HepG2 (cell line): ENCODE measurements around the gene PRMT5. TPM values are rescaled to one million over a fixed set of nuclear protein-coding genes. Genes with fewer than 3 reads are reported as not detected.

ENCODE experiments used
- ADNP ChIP-seq: sonication (generic); formaldehyde crosslinking; IDR thresholded peaks from 2 replicates; pipeline ENCODE4 v1.4.0; 2020; ENCODE audit warnings: missing genetic modification reagents
- AKAP8 ChIP-seq: sonication (generic); formaldehyde crosslinking; IDR thresholded peaks from 2 replicates; pipeline ENCODE4 v1.5.1; 2020; ENCODE audit warnings: mild to moderate bottlenecking, missing genetic modification reagents
- ARNT2 ChIP-seq: sonication (generic); formaldehyde crosslinking; IDR thresholded peaks from 2 replicates; pipeline ENCODE4 v1.8.0; 2022; ENCODE audit warnings: mild to moderate bottlenecking, low read depth, missing genetic modification reagents, moderate library complexity
- GATAD1 ChIP-seq: IDR thresholded peaks from 2 replicates; pipeline ENCODE4 v1.6.1; 2016; ENCODE audit warnings: missing genetic modification reagents, missing compliant biosample characterization
- MIER3 ChIP-seq: IDR thresholded peaks from 2 replicates; pipeline ENCODE4 v1.6.1; 2016; ENCODE audit warnings: missing compliant biosample characterization, borderline replicate concordance
- MTA1 ChIP-seq: sonication (generic); formaldehyde crosslinking; IDR thresholded peaks from 2 replicates; pipeline ENCODE4 v1.4.0; 2020; ENCODE audit warnings: missing genetic modification reagents, mild to moderate bottlenecking, borderline replicate concordance
- RXRB ChIP-seq: IDR thresholded peaks from 2 replicates; pipeline ENCODE4 v1.6.1; 2016; ENCODE audit warnings: borderline replicate concordance, missing genetic modification reagents, missing compliant biosample characterization
- SP2 ChIP-seq: sonication (generic); formaldehyde crosslinking; IDR thresholded peaks from 2 replicates; pipeline ENCODE4 v1.5.1; 2020; ENCODE audit warnings: mild to moderate bottlenecking, missing genetic modification reagents
- SP5 ChIP-seq: IDR thresholded peaks from 2 replicates; pipeline ENCODE4 v1.6.1; 2016; ENCODE audit warnings: low read depth, borderline replicate concordance
- XBP1 ChIP-seq: sonication (generic); formaldehyde crosslinking; IDR thresholded peaks from 2 replicates; pipeline ENCODE4 v1.5.0; 2020; ENCODE audit warnings: missing genetic modification reagents
- ZNF138 ChIP-seq: sonication (generic); formaldehyde crosslinking; IDR thresholded peaks from 2 replicates; pipeline ENCODE4 v1.5.0; 2020; ENCODE audit warnings: mild to moderate bottlenecking, low read depth, missing genetic modification reagents
- ZNF737 ChIP-seq: sonication (generic); formaldehyde crosslinking; IDR thresholded peaks from 2 replicates; pipeline ENCODE4 v1.5.0; 2020; ENCODE audit warnings: missing genetic modification reagents, mild to moderate bottlenecking, borderline replicate concordance
- ZNF777 ChIP-seq: sonication (generic); formaldehyde crosslinking; IDR thresholded peaks from 2 replicates; pipeline ENCODE4 v1.4.0; 2020; ENCODE audit warnings: missing genetic modification reagents
- ZSCAN9 ChIP-seq: IDR thresholded peaks from 2 replicates; pipeline ENCODE4 v1.6.1; 2016; ENCODE audit warnings: borderline replicate concordance
- polyA plus RNA-seq, 8 experiments: library from polyadenylated mRNA; depleted of rRNA in 3 of 8; stranded (reverse) in 7 of 8; unstranded in 1 of 8; fragments of >200 nt; fragmentation: Illumina TruSeq in 4 of 8; extraction: Trizol in 4 of 8; gene quantifications; 2 replicates each; pipeline versions ENCODE4 v1.2.1 to v1.2.3, GENCODE V29; 2011 to 2016; ENCODE audit warnings: low read depth in 4 of 8, missing spikeins in 1 of 8, mixed read lengths in 1 of 8; ENCODE audit not compliant: insufficient read depth in 1 of 8
- total RNA-seq, 5 experiments: library from RNA; depleted of rRNA; stranded (reverse); fragments of >200 nt; fragmentation: Illumina TruSeq; extraction: Trizol; gene quantifications; 2 replicates each; pipeline ENCODE4 v1.2.3, GENCODE V29; 2016; ENCODE audit warnings: low read depth in 1 of 5
- TF ChIP-seq, protein P1 (sequence below): IDR thresholded peaks from 2 replicates; pipeline ENCODE4 v1.6.1; 2016
- TF ChIP-seq, protein P2 (sequence below): sonication (generic); formaldehyde crosslinking; IDR thresholded peaks from 2 replicates; pipeline ENCODE4 v1.4.0; 2020; ENCODE audit warnings: missing genetic modification reagents, borderline replicate concordance
- TF ChIP-seq, protein P3 (sequence below): sonication (generic); formaldehyde crosslinking; IDR thresholded peaks from 2 replicates; pipeline ENCODE4 v1.4.0; 2020; ENCODE audit warnings: low read depth, missing genetic modification reagents
- TF ChIP-seq, protein P4 (sequence below): sonication (generic); formaldehyde crosslinking; IDR thresholded peaks from 2 replicates; pipeline ENCODE4 v1.5.0; 2020; ENCODE audit warnings: mild to moderate bottlenecking, missing genetic modification reagents, borderline replicate concordance

Gene PRMT5
- total and polyA plus RNA-seq, 2 of the 13 experiments (the other 11 are each of a cell fraction or from before 2014, with no cell fraction given), result 210 to 354 TPM

DNA sequence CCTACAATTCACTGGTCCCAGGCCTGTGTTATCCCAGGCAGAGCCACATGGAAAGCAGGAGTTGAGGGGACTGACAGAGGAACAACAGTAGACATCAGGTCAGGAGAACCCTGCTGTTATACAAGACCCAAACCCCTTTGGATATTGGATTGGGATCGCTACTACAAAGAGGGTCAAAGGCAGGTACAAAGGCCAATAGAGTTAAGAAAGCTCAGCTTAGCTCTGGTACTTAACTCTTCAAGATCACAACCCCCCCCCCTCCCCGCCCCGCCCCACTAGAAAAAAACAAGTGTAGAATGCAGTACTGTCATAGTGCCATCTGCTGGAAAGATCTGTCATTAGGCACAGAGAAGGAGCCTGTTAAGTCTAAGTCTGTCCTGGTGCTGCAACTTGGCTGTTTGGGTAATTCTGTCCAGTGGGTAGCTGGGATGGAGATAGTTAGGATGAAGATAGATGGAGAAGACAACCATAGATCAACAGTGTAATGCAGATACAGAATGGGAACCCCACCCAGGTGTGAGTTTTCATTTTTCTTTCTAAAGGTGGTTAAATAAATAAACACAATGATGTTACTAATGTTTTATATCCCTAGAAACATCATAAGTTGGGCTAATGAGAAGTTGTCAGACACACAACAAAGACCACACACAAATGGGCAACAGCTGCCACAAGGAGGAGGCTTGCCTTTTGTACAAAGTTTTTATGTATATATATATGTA, 28.9 kb downstream of the PRMT5 start (continued):
- TF ChIP-seq, protein P1, sequence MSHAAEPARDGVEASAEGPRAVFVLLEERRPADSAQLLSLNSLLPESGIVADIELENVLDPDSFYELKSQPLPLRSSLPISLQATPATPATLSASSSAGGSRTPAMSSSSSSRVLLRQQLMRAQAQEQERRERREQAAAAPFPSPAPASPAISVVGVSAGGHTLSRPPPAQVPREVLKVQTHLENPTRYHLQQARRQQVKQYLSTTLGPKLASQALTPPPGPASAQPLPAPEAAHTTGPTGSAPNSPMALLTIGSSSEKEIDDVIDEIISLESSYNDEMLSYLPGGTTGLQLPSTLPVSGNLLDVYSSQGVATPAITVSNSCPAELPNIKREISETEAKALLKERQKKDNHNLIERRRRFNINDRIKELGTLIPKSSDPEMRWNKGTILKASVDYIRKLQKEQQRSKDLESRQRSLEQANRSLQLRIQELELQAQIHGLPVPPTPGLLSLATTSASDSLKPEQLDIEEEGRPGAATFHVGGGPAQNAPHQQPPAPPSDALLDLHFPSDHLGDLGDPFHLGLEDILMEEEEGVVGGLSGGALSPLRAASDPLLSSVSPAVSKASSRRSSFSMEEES (CRISPR knock-in tag), result 0 out of 2 replicates have a peak, but pooled peaks have one; percentile 16
- no peak for TF ChIP-seq ZNF138
- TF ChIP-seq, protein P2, sequence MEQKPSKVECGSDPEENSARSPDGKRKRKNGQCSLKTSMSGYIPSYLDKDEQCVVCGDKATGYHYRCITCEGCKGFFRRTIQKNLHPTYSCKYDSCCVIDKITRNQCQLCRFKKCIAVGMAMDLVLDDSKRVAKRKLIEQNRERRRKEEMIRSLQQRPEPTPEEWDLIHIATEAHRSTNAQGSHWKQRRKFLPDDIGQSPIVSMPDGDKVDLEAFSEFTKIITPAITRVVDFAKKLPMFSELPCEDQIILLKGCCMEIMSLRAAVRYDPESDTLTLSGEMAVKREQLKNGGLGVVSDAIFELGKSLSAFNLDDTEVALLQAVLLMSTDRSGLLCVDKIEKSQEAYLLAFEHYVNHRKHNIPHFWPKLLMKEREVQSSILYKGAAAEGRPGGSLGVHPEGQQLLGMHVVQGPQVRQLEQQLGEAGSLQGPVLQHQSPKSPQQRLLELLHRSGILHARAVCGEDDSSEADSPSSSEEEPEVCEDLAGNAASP (CRISPR knock-in tag), result peak; percentile 72; the same call in 1 of the 2 replicates
- no peak for TF ChIP-seq ADNP
- TF ChIP-seq ZNF737 (CRISPR knock-in tag), result no peak
- TF ChIP-seq XBP1 (CRISPR knock-in tag), result no peak
- TF ChIP-seq MTA1 (CRISPR knock-in tag), result no peak
- TF ChIP-seq GATAD1 (CRISPR knock-in tag), result 0 out of 2 replicates have a peak, but pooled peaks have one; percentile 33
- 0 out of 2 replicates have a peak, but pooled peaks have one; percentile 43 for TF ChIP-seq MIER3
- TF ChIP-seq RXRB, result peak; percentile 48; the same call in 1 of the 2 replicates
- no peak for TF ChIP-seq ARNT2 (CRISPR knock-in tag)
- no peak for TF ChIP-seq SP2 (CRISPR knock-in tag)
- TF ChIP-seq, protein P3, sequence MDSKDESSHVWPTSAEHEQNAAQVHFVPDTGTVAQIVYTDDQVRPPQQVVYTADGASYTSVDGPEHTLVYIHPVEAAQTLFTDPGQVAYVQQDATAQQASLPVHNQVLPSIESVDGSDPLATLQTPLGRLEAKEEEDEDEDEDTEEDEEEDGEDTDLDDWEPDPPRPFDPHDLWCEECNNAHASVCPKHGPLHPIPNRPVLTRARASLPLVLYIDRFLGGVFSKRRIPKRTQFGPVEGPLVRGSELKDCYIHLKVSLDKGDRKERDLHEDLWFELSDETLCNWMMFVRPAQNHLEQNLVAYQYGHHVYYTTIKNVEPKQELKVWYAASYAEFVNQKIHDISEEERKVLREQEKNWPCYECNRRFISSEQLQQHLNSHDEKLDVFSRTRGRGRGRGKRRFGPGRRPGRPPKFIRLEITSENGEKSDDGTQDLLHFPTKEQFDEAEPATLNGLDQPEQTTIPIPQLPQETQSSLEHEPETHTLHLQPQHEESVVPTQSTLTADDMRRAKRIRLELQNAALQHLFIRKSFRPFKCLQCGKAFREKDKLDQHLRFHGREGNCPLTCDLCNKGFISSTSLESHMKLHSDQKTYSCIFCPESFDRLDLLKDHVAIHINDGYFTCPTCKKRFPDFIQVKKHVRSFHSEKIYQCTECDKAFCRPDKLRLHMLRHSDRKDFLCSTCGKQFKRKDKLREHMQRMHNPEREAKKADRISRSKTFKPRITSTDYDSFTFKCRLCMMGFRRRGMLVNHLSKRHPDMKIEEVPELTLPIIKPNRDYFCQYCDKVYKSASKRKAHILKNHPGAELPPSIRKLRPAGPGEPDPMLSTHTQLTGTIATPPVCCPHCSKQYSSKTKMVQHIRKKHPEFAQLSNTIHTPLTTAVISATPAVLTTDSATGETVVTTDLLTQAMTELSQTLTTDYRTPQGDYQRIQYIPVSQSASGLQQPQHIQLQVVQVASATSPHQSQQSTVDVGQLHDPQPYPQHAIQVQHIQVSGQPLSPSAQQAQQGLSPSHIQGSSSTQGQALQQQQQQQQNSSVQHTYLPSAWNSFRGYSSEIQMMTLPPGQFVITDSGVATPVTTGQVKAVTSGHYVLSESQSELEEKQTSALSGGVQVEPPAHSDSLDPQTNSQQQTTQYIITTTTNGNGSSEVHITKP (CRISPR knock-in tag), result 0 out of 2 replicates have a peak, but pooled peaks have one; percentile 34
- no peak for TF ChIP-seq AKAP8 (CRISPR knock-in tag)
- TF ChIP-seq SP5 (CRISPR knock-in tag), result no peak
- no peak for TF ChIP-seq ZNF777
- TF ChIP-seq, protein P4, sequence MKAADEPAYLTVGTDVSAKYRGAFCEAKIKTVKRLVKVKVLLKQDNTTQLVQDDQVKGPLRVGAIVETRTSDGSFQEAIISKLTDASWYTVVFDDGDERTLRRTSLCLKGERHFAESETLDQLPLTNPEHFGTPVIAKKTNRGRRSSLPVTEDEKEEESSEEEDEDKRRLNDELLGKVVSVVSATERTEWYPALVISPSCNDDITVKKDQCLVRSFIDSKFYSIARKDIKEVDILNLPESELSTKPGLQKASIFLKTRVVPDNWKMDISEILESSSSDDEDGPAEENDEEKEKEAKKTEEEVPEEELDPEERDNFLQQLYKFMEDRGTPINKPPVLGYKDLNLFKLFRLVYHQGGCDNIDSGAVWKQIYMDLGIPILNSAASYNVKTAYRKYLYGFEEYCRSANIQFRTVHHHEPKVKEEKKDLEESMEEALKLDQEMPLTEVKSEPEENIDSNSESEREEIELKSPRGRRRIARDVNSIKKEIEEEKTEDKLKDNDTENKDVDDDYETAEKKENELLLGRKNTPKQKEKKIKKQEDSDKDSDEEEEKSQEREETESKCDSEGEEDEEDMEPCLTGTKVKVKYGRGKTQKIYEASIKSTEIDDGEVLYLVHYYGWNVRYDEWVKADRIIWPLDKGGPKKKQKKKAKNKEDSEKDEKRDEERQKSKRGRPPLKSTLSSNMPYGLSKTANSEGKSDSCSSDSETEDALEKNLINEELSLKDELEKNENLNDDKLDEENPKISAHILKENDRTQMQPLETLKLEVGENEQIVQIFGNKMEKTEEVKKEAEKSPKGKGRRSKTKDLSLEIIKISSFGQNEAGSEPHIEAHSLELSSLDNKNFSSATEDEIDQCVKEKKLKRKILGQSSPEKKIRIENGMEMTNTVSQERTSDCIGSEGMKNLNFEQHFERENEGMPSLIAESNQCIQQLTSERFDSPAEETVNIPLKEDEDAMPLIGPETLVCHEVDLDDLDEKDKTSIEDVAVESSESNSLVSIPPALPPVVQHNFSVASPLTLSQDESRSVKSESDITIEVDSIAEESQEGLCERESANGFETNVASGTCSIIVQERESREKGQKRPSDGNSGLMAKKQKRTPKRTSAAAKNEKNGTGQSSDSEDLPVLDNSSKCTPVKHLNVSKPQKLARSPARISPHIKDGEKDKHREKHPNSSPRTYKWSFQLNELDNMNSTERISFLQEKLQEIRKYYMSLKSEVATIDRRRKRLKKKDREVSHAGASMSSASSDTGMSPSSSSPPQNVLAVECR (CRISPR knock-in tag), result peak; percentile 25; the same call in 1 of the 2 replicates
- no peak for TF ChIP-seq ZSCAN9 (CRISPR knock-in tag)
